Panc1 (cell line): ENCODE measurements around the gene ATRNL1.

Experiments
- CTCF ChIP-seq: fragments of 450-650 bp; IDR thresholded peaks from 2 replicates; pipeline ENCODE4 v1.5.1; 2017; ENCODE audit warnings: mild to moderate bottlenecking
- POLR2AphosphoS5 ChIP-seq: IDR thresholded peaks from 2 replicates; pipeline ENCODE4 v1.6.1; 2012; ENCODE audit warnings: mild to moderate bottlenecking, low read depth, low read length, moderate library complexity
- TCF7L2 ChIP-seq: IDR thresholded peaks from 2 replicates; pipeline ENCODE4 v1.6.1; 2011; ENCODE audit warnings: mild to moderate bottlenecking, low read depth, low read length, inconsistent platforms

- TF ChIP-seq POLR2AphosphoS5 (no peak), TCF7L2 (no peak), CTCF (no peak)
Observed at GRCh38 chr10:115157357-115157756, 64.2 kb downstream of the ATRNL1 start.
